ENCODE results near the gene SLC39A6. TPM values are rescaled to one million over a fixed set of nuclear protein-coding genes. Genes with fewer than 3 reads are reported as not detected.

SLC39A6 gene
- total RNA-seq, 1 experiment from 2014 or later: 33.9 TPM

DNA sequence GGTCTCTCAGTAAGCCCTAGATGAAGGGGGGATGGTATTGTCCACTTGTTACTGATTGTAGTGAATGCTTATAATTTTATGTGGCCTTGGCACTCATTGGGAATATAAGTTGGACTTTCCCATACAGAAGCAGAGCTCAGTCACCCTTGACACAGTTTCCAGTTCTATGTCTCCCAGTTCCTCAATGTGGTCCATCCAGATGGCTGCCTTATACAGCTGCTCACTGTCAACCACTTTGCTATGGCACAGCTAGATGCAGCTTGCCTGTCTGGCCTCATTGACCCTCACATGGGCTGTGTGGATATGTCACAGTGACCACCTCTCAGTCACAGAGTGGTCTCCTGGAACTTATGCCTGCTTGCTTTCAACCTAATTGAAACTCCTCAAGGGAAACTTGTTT, 21.7 kb downstream of the SLC39A6 start:
- Histone ChIP-seq H2BK5ac (ENCODE audit: insufficient read length, low read length) (no peak overlapping the region), H4K91ac (ENCODE audit: insufficient read length, low read depth, low read length) (no peak overlapping the region), H2AK5ac (ENCODE audit: insufficient read length, low read length) (no peak overlapping the region), H3K79me2 (ENCODE audit: insufficient read depth, low read length) (no peaks in the 10 kb centered on the region), H3K79me1 (ENCODE audit: insufficient read depth, low read depth, low read length, poor library complexity, severe bottlenecking) (no peaks in the 10 kb centered on the region), H3K4me1 (ENCODE audit: insufficient read depth, low read length) (no peaks in the 10 kb centered on the region), H2BK12ac (ENCODE audit: insufficient read length, low read depth, low read length) (no peak overlapping the region), H3K9me3 (ENCODE audit: control insufficient read depth, low read depth, low read length) (peaks cover under 1% of the 10 kb centered on the region), H4K5ac (ENCODE audit: insufficient read length, low read depth, low read length) (no peak overlapping the region), H3K4ac (ENCODE audit: low read depth, low read length) (no peak overlapping the region), H3K9ac (ENCODE audit: extremely low read depth, insufficient read length, low read length) (no peak overlapping the region), H2BK20ac (ENCODE audit: low read depth, low read length, poor library complexity, severe bottlenecking) (no peak overlapping the region), H3T11ph (ENCODE audit: low read length) (no peak overlapping the region), H3K27ac (ENCODE audit: insufficient read length, low read depth, low read length) (no peak overlapping the region), H4K8ac (replicated peaks; ENCODE audit: insufficient read length, low read depth, low read length) (no peak overlapping the region), H3K4me2 (ENCODE audit: insufficient read depth, insufficient read length, low read length) (no peak overlapping the region), H2BK120ac (ENCODE audit: low read depth, low read length, poor library complexity, severe bottlenecking) (no peak overlapping the region), H3K18ac (ENCODE audit: insufficient read length, low read depth, low read length) (no peak overlapping the region), H3K27me3 (ENCODE audit: insufficient read depth, low read length) (no peaks in the 10 kb centered on the region), H3K23ac (ENCODE audit: insufficient read length, low read depth, low read length) (no peak overlapping the region), H3K56ac (ENCODE audit: insufficient read length, low read depth, low read length) (no peak overlapping the region), H2BK15ac (ENCODE audit: low read depth, low read length) (no peak overlapping the region), H4K20me1 (ENCODE audit: control insufficient read depth, insufficient read depth, insufficient read length) (no peaks in the 10 kb centered on the region), H3K14ac (ENCODE audit: insufficient read depth, low read length) (no peak overlapping the region), H2AFZ (ENCODE audit: low read length) (no peak overlapping the region), H3K23me2 (ENCODE audit: insufficient read length, low read depth, low read length, poor library complexity, severe bottlenecking) (no peaks in the 10 kb centered on the region)
- no peak for DNase-seq
- Mint-ChIP-seq H3K4me1 (no peaks in the 10 kb centered on the region), H3K9me3 (peaks cover 7 to 12% of the 10 kb centered on the region in 2 experiments), H3K27ac (no peak overlapping the region), H3K4me3 (no peak overlapping the region), H3K36me3 (ENCODE audit: insufficient read depth in 1 of 3, low read depth in 3 of 3) (peaks cover 11 to 33% (median 28%) of the 10 kb centered on the region in 3 experiments), H3K27me3 (ENCODE audit: low read depth) (no peaks in the 10 kb centered on the region; the same call in 1 of the 2 replicates)
- no peak for TF ChIP-seq CTCF (conservative IDR thresholded peaks at IDR 0.05)

Data from H9 (cell line).